Mucosa of stomach (tissue), 1 donor: ENCODE measurements around the gene GNAQ.
A peak's percentile ranks its signal among the peaks of the same experiment; 100 is the strongest.
"Not testable (repeated sequence)": the region's sequence is repeated elsewhere in the genome, so short reads cannot be mapped to it uniquely, and the experiment has no call there.

ENCODE experiments used
- H3K27me3 ChIP-seq: one replicate; pipeline ENCODE4 v1.7.0; 2013; ENCODE audit warnings: mild to moderate bottlenecking, low read length; ENCODE audit not compliant: control insufficient read depth, insufficient read depth
- H3K36me3 ChIP-seq: one replicate; pipeline ENCODE4 v1.7.0; 2013; ENCODE audit warnings: low read length; ENCODE audit not compliant: control insufficient read depth, insufficient read depth
- H3K4me1 ChIP-seq: one replicate; pipeline ENCODE4 v1.7.0; 2013; ENCODE audit warnings: mild to moderate bottlenecking, low read length; ENCODE audit not compliant: control insufficient read depth, insufficient read depth
- H3K4me3 ChIP-seq: one replicate; pipeline ENCODE4 v1.7.0; 2013; ENCODE audit warnings: low read length
- H3K9ac ChIP-seq: one replicate; pipeline ENCODE4 v1.7.0; 2013; ENCODE audit warnings: mild to moderate bottlenecking, low read length, moderate library complexity
- H3K9me3 ChIP-seq: one replicate; pipeline ENCODE4 v1.7.0; 2013; ENCODE audit warnings: mild to moderate bottlenecking, low read length, moderate library complexity; ENCODE audit not compliant: control insufficient read depth
- donor health status: Pancreatic carcinoma.

The GNAQ gene

GRCh38 chr9:78031444-78031892, at the start of gene GNAQ:
TSS of gene GNAQ (minus strand) at chr9:78031811. CDS start at chr9:78031235, 576 bp downstream.
- peaks cover 17% of the 10 kb centered on the region for H3K4me1 ChIP-seq
- peak within 1 kb of the TSS; percentile 95 for H3K4me3 ChIP-seq
- no peaks in the 10 kb centered on the region for H3K27me3 ChIP-seq
- H3K9ac ChIP-seq: peak within 1 kb of the TSS; percentile 85
- H3K36me3 ChIP-seq: no peaks in the 10 kb centered on the region
- H3K9me3 ChIP-seq: no peaks in the 10 kb centered on the region

DNA sequence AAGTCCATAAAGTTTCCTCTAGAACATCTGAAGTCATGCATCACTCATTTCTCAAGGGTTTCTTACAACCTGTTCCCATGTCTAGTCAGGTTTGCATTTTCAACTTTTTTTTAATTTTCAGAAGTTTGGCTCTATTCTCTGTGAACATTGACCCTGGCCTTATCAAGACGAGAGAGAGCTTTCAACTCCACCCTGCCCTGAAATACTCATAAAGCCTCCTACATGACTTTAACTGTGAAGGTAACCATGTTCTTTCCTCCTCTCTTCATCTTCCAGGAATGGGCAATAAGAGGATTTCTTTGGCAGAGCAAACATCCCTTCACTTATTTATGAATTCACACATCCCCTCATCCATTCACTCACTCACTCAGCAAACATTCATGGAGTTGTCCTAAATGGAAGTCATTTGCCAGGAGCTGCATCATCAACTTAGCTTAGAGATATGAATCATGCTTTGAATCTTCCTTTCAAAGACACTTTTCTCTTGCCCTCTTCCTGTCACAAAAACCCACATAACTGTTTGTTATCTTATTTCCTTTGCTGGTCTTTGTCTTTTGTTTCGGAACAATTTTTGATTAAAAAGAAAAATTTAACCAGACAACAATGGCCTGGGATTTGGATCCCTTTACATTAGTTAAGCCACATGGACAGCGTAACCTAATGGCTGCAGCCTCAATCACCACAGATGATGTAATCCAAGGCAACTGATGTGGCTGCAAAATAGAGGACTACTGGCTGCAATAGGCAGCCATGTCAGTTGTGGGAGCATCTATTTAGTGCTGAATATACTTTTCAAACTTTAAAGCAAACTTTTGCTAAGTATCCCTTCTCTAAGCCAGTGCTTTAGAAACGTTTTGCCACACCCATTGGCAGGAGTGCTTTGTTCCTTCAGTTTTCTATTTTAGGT, 43.0 kb upstream of the GNAQ start:
- no peak overlapping the region for H3K4me3 ChIP-seq
- no peaks in the 10 kb centered on the region for H3K27me3 ChIP-seq
- no peaks in the 10 kb centered on the region for H3K36me3 ChIP-seq
- H3K9me3 ChIP-seq: no peaks in the 10 kb centered on the region
- no peaks in the 10 kb centered on the region for H3K4me1 ChIP-seq
- H3K9ac ChIP-seq: no peak overlapping the region

- no peaks in the 10 kb centered on the region for H3K9me3 ChIP-seq
- no peak overlapping the region for H3K4me3 ChIP-seq
- H3K27me3 ChIP-seq: no peaks in the 10 kb centered on the region
- H3K36me3 ChIP-seq: no peaks in the 10 kb centered on the region
- H3K9ac ChIP-seq: no peak overlapping the region
- H3K4me1 ChIP-seq: no peaks in the 10 kb centered on the region
These were observed 42.1 kb upstream of the GNAQ start for GRCh38 chr9:78073722-78074121.

GRCh38 chr9:78072586-78073199, 41.1 kb upstream of the GNAQ start:
- Histone ChIP-seq H3K27me3 (no peaks in the 10 kb centered on the region), H3K9ac (no peak overlapping the region), H3K4me1 (no peaks in the 10 kb centered on the region), H3K9me3 (no peaks in the 10 kb centered on the region), H3K36me3 (no peaks in the 10 kb centered on the region), H3K4me3 (no peak overlapping the region)

DNA sequence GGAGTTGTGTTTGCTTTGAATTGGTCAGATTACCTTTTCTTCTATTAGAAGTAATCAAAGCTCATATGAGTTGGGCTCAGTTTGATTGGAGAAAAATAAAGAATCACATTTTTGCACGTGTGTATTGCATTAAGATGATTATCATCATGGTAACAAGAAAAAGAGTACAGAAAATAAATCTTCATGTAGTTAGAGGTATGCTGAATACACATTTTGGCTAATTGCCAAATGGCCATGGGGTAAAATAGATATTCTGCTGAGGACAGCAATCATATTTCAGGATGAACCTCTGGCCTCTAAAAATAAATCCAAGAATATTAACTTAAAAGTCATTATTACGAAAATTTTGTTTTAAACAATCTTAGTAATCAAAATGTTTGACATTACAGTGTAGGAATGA, 38.9 kb upstream of the GNAQ start:
- Histone ChIP-seq H3K9me3 (no peaks in the 10 kb centered on the region), H3K4me1 (no peaks in the 10 kb centered on the region), H3K9ac (no peak overlapping the region), H3K27me3 (no peaks in the 10 kb centered on the region), H3K4me3 (no peak overlapping the region), H3K36me3 (no peaks in the 10 kb centered on the region)

- Histone ChIP-seq H3K36me3 (no peaks in the 10 kb centered on the region), H3K4me3 (no peak overlapping the region), H3K9ac (no peak overlapping the region), H3K4me1 (no peaks in the 10 kb centered on the region), H3K27me3 (no peaks in the 10 kb centered on the region), H3K9me3 (no peaks in the 10 kb centered on the region)
These were observed 32.5 kb upstream of the GNAQ start for GRCh38 chr9:78064075-78064474.

GRCh38 chr9:78062710-78063109, 31.1 kb upstream of the GNAQ start:
- Histone ChIP-seq H3K9ac (no peak overlapping the region), H3K9me3 (no peaks in the 10 kb centered on the region), H3K4me3 (no peak overlapping the region), H3K36me3 (no peaks in the 10 kb centered on the region), H3K4me1 (no peaks in the 10 kb centered on the region), H3K27me3 (no peaks in the 10 kb centered on the region)

DNA sequence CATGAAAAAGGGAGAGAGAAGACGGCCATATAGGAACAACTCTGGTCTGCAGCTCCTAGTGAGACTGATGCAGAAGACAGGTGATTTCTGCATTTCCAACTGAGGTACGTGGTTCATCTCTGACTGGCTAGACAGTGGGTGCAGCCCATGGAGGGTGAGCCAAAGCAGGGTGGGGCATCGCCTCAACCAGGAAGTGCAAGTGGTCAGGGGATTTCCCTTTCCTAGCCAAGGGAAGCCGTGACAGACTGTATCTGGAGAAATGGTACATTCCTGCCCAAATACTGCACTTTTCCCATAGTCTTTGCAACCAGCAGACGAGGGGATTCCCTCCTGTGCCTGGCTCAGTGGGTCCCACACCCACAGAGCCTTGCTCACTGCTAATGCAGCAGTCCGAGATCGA, 22.6 kb upstream of the GNAQ start:
- not testable (repeated sequence) for H3K9ac ChIP-seq, H3K36me3 ChIP-seq, H3K4me3 ChIP-seq, H3K9me3 ChIP-seq, H3K4me1 ChIP-seq, H3K27me3 ChIP-seq

- Histone ChIP-seq H3K4me3 (no peak overlapping the region), H3K4me1 (no peaks in the 10 kb centered on the region), H3K9ac (no peak overlapping the region), H3K9me3 (no peaks in the 10 kb centered on the region), H3K27me3 (no peaks in the 10 kb centered on the region), H3K36me3 (no peaks in the 10 kb centered on the region)
These were observed 22.0 kb upstream of the GNAQ start for GRCh38 chr9:78053627-78054026.

DNA sequence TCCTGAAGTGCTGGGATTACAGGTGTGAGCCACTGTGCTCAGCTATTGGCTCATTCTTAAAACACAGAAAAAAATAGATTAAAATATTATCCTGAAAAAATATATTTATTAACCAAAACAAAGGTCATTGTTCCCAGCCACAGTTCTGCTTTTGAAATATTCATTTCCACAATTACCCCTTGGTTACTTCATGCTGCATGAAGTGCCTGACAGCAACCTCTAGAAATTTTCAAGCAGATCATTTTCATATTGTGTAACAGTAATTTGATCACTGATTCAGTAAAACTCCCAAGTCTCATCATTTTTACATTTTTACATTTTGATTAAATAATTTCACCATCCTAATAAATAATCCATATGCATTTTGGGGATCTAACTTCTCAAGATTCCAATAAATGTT, 18.8 kb upstream of the GNAQ start:
- Histone ChIP-seq H3K4me3 (no peak overlapping the region), H3K9ac (no peak overlapping the region), H3K9me3 (no peaks in the 10 kb centered on the region), H3K27me3 (no peaks in the 10 kb centered on the region), H3K36me3 (no peaks in the 10 kb centered on the region), H3K4me1 (no peaks in the 10 kb centered on the region)

GRCh38 chr9:78049484-78049883, 17.9 kb upstream of the GNAQ start:
- no peaks in the 10 kb centered on the region for H3K36me3 ChIP-seq
- no peaks in the 10 kb centered on the region for H3K4me1 ChIP-seq
- H3K4me3 ChIP-seq: no peak overlapping the region
- H3K9me3 ChIP-seq: no peaks in the 10 kb centered on the region
- H3K9ac ChIP-seq: no peak overlapping the region
- H3K27me3 ChIP-seq: no peaks in the 10 kb centered on the region

GRCh38 chr9:78047106-78047505, 15.5 kb upstream of the GNAQ start:
- no peaks in the 10 kb centered on the region for H3K9me3 ChIP-seq

More at GRCh38 chr9:78047106-78047505, 15.5 kb upstream of the GNAQ start:
- H3K4me3 ChIP-seq: no peak overlapping the region
- H3K27me3 ChIP-seq: no peaks in the 10 kb centered on the region
- no peaks in the 10 kb centered on the region for H3K4me1 ChIP-seq
- no peak overlapping the region for H3K9ac ChIP-seq
- no peaks in the 10 kb centered on the region for H3K36me3 ChIP-seq
